Measurements from ENCODE around the gene PTGDS. TPM values are rescaled to one million over a fixed set of nuclear protein-coding genes. Genes with fewer than 3 reads are reported as not detected.

The PTGDS gene
- total RNA-seq, 1 donor: 32.8 TPM

DNA sequence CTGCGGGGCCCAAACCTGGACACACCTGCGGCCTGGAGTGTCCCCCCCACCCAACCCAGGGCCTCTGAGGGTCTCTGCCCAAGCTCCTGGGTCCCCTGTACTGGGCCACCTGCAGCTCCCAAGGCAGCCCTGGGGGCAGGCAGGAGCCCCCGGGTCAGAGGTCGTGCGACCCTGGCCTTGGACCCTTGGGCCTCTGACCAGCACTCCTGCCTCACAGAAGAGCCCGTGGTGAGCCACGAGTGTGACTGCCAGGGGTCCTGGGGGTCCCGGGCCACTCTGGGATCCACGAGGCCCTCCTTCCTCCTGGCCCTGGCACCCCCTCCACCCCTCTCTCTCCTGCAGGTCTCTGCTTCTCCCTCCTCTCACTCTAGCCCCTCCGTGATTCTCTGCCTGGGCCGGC lies 5.0 kb upstream of the PTGDS start:
- no peak for DNase-seq (ENCODE audit: low read depth)
- no peak overlapping the region for H3K4me3 ChIP-seq (ENCODE audit: low read depth, low read length)
- TF ChIP-seq, protein P1, sequence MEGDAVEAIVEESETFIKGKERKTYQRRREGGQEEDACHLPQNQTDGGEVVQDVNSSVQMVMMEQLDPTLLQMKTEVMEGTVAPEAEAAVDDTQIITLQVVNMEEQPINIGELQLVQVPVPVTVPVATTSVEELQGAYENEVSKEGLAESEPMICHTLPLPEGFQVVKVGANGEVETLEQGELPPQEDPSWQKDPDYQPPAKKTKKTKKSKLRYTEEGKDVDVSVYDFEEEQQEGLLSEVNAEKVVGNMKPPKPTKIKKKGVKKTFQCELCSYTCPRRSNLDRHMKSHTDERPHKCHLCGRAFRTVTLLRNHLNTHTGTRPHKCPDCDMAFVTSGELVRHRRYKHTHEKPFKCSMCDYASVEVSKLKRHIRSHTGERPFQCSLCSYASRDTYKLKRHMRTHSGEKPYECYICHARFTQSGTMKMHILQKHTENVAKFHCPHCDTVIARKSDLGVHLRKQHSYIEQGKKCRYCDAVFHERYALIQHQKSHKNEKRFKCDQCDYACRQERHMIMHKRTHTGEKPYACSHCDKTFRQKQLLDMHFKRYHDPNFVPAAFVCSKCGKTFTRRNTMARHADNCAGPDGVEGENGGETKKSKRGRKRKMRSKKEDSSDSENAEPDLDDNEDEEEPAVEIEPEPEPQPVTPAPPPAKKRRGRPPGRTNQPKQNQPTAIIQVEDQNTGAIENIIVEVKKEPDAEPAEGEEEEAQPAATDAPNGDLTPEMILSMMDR (IDR thresholded peaks at IDR 0.05; ENCODE audit: insufficient read depth, low read length): no peak

DNA sequence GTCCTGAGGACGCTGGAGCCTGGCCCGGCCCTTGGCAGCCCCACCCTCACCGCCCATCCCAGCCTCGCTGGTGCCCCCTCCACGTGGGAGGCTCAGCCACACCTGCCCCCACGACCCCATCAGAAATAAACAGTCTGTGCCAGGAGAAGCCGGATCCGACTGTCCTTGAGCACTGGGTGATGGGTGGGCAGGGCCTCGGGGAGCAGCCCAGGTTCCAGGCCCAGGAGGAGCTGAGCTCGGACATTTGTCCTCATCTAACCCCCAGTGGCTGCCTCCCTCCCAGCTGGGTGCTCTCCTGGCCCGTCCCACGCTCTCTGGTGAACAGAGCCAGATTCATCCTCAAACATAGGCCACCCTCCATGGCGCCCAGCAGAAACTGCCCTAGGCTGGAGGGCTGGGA lies 4.6 kb upstream of the PTGDS start:
- no peak overlapping the region for H3K4me3 ChIP-seq (ENCODE audit: low read depth, low read length)
- DNase-seq (ENCODE audit: low read depth): no peak
- TF ChIP-seq, protein P1 (IDR thresholded peaks at IDR 0.05; ENCODE audit: insufficient read depth, low read length): no peak

DNA sequence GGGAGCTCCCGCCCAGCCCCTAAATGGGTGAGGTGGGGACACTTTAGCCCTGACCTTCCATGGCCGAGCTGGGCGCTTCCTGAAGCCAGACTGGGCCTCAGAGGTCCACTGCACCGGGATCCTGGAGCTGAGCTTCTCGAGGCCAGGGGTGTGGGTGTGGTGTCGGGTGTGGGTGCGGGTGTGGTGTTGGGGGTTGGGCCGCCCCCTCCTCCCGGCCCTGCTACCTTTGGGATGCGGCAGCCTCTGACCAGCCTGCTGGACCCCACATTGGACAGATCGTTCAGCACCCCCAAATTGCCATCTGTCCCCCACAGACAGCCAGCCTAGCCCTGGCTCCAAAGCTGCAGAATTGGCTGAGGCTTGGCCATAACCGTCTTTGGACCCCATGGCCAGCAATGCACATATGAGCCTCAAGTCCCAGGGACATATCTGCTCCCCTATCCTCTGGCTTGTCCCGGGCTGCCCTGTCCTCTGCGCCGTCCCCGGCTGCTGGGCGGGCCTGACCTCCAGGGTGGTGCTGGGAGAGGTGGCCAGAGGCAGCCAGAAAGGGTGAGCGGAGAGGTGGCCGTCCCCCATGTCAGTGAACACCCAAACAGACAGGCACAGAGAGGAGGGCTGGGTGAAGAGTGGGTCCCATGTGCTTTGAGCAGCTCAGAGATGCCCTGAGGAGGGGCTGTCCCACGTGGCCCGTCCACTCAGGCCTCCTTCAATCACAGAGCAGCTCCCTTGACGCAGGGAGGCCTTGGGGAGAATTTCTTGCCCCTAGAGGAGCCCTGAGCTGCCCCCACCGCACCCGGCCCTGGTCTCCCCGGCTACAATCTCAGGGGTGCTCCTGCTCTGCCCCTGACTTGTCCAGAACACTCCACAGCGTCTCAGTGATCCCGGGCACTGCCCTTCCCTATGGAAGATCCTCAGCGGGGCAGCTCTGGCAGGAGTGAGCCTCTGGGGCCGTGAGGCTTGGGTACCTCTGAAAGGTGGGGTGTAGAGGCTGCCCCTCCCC lies 3.4 kb upstream of the PTGDS start:
- no peak for DNase-seq (ENCODE audit: low read depth)
- no peak overlapping the region for H3K4me3 ChIP-seq (ENCODE audit: low read depth, low read length)
- TF ChIP-seq, protein P1 (IDR thresholded peaks at IDR 0.05; ENCODE audit: insufficient read depth, low read length): no peak

DNA sequence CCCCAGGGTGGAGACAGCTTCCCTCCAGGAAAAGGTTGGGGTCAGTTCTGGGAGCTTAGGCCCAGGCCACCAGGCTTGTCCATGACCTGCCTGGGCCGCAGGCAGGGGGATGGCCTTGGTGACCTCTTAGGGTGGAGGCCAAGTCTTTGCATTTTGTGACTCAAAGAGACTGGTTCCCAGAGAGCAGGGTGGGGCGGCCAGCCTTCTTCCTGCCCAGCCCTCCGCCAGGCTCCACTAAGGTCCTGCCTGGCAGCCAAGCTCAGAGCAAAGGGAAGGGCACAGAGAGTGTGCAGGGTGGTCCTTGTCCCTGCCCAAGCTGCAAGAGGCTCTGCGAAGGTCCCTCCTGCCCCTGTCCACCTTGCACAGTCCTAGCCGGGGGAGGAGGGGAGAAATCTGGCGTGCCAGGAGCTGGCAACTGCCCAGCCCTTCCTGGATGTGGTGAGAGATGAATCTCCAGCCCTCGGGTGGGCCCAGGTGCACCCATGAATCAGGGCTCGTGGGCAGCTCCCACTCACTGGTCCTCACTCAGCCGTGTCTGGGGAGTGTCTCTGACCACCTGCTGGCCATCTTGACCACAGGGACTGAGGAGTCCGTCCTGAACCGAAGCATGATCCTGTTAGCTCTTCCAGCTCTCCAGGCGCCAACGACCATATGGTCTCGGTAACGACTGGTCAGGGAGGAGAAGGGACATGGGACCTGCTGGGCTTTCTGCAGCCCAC lies 2.3 kb upstream of the PTGDS start:
- TF ChIP-seq, protein P1 (IDR thresholded peaks at IDR 0.05; ENCODE audit: insufficient read depth, low read length): no peak
- DNase-seq (ENCODE audit: low read depth): no peak

DNA sequence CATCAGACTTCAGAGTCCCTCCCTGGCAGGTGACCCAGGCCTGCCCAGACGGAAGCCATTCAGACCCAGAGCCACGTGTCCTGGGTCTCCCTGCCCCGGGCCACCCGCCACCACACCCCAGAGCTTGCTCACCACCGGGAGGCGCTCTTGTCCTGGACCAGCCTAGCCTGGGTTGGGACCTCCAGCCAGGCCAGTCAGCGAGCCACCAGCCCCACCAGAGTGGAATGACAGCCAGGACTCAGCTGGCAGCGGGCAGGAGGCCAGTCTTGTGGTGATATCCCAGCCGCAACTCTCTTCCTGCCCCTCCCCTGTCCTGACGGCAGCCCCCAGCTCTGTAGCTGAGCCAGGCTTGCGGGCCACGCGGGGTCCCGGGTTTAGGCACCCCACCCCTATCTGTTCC lies 1.7 kb upstream of the PTGDS start:
- H3K4me3 ChIP-seq (ENCODE audit: low read depth, low read length): no peak overlapping the region
- TF ChIP-seq, protein P1 (IDR thresholded peaks at IDR 0.05; ENCODE audit: insufficient read depth, low read length): no peak
- DNase-seq (ENCODE audit: low read depth): no peak

More for the DNA sequence above, 2.3 kb upstream of the PTGDS start:
- H3K4me3 ChIP-seq (ENCODE audit: low read depth, low read length): no peak overlapping the region

DNA sequence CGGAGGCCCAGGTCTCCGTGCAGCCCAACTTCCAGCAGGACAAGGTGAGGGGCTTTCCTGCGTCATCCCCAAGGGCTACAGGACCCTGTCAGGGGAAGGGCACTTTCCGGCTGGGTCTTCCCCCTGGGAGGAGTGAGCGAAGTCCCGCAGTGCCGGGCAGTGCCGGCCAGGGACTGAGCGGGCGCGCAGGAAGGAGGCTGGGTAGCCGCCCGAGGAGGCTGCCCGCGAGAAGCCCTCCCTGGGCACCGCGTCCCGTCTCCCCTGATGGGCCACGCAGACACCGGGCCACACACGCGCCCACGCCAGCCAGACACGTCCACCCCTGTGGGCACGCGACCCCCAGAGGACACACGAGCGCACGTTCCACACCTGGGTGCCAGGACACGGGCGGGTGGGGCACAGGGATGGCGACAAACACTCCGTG lies 357 bp downstream of the PTGDS start:
- TF ChIP-seq, protein P1 (IDR thresholded peaks at IDR 0.05; ENCODE audit: insufficient read depth, low read length): no peak
- peak overlapping the region; percentile 56 for H3K4me3 ChIP-seq (ENCODE audit: low read depth, low read length)
- no peak for DNase-seq (ENCODE audit: low read depth)
